Posterior vena cava (tissue), 2 donors: ENCODE results near the gene WNT2B. TPM values are rescaled to one million over a fixed set of nuclear protein-coding genes. Genes with fewer than 3 reads are reported as not detected.
"Not testable (repeated sequence)": the region's sequence is repeated elsewhere in the genome, so short reads cannot be mapped to it uniquely, and the experiment has no call there.

ENCODE experiments used
- DNase-seq: peaks from one replicate; pipeline ENCODE4 v3.0.0-alpha.2; 2020; ENCODE audit warnings: low spot score
- intact Hi-C, 2 donors: fragments of 100-400 bp; cut with DNase I; formaldehyde crosslinking; loops; one replicate each; pipeline versions ENCODE4 v1.14.1 to v1.14.2; 2022 to 2023
- long read RNA-seq, 2 donors: library from polyadenylated mRNA; unstranded; transcript quantifications; one replicate each; pipeline ENCODE4 v2.0.0, GENCODE V29; 2020 to 2021
- total RNA-seq, 2 donors: library from RNA; stranded (reverse); fragmentation: NEBNext Ultra II Directional; extraction: Animal tissue kit (Norgen Biotek cat#: 25700); gene quantifications; one replicate each; pipeline ENCODE4 v1.2.1, GENCODE V29; 2021
- donor health status: DM: yes; HTN: yes; CAD: no.
- donor health status: DM: yes; HTN: yes; CAD: no.

The WNT2B gene
- 1 to 10 TPM; 2.5 to 3.2 TPM for total RNA-seq
- long read RNA-seq, donor 1, partial matches to known transcripts, result 0 of 2 reads
- long read RNA-seq, donor 1, other reads (novel, unspliced or antisense), result 2 of 2 reads
- long read RNA-seq, donor 2, partial matches to known transcripts, result 0 of 3 reads
- long read RNA-seq, donor 2, other reads (novel, unspliced or antisense), result 2 of 3 reads

DNA sequence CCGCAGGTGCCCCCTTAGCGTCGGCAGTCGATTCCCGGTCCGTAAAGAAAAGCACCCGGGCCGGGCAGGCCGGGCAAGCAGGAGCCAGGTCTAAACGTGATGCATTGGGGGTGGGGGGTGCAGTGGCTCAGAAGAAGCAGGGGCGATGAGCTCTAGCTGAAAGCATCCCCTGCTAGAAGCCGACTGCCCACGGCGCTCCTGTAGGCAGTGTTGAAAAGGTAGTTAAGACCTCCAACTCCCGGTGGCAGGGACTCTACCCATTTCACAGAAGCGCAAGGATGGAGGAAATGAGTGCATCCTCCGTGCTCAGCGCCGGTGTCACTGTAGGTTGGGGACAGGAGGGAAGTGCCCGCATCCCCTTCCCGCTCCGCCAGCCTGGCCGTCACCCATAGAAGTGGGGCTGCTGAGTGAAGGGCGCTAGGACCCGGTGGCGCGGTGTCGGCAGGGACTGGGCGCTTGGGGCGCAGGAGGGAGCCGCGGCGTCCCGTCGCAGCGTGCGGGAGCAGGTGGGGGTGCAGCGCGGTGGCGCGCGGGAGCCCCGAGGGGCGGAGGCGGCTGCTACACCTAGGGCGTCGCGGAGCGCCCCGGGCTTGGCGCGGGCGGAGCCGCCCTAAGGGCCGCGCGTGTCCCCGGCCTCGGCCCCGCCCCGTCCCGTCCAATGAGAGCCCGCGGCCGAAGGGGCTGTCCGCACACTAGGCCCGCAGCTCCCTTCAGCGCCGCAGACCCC is at the start of gene WNT2B:
Gene WNT2B, plus strand, starts transcription at position 688 of the 727 bp plus-strand sequence. CDS start 298 bp downstream, outside the sequence.
- peak; percentile 86 for DNase-seq
- intact Hi-C loops, result no loop called here

DNA sequence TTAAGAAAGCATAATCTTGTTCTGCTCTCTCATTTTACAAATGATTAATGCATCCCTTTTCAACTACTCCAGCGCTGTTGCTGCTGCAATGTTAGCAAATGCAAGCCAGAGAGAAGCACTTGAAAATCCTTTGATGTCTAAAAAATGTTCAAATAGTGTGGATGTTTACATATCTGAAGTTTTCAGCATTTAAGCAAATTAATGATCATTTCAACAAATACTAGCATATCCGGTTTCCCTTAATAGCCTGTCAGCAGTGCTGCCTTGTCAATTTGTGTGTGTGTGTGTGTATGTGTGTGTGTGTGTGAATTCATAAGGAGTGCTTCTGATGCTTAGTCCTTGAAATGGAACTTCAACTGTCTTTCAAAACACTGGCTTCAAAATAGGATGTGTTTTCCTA is 48.1 kb upstream of the WNT2B start:
- intact Hi-C loops, result no loop called here
- no peak for DNase-seq

DNA sequence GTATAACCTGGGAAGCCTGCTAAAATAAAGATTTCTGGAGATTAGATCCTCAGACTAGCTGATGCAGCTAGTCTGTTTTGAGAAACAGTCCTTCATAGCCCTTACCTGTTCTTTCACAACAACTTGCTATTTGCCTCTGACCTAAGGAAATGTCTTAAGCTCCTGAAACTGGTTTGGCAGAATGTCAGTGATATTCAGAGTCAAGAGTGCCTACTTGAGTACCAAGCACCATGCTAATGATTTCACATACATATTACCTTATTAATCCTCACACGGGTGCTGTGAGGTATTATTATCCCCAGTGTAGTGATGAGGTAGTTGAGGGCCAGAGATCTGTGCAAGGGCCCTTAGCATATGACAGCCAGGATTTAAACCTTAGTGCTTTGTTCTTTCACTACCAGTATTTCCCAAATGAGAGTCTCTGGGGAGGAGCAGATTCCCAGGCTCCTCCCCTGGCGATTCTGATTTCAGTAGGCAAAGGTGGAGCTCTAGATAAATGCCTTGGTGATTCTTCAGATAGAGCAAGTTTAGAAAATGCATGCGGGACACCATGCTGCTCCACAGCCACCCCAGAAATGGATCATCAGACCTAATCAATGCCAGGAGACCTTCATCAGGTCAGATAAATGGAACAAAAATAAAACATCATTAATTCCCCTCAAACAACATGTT is 47.4 kb upstream of the WNT2B start:
- no peak for DNase-seq
- intact Hi-C loops, result no loop called here

DNA sequence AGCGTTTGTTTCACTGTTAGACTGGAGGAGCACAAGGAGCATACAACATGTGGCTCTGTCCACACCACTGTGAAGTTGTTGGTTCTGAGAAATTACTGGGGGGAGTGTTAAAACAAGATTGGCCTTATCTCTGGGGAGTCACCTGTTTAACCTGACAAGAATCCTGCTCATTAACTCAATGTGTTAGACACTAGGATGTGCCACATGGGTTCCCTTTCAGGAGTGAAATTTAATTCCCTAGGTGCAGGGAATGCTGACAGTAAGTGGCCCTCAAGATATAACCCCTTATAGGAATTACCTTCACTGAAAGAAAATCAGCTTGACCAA is 45.8 kb upstream of the WNT2B start:
- intact Hi-C loops, result no loop called here
- no peak for DNase-seq

DNA sequence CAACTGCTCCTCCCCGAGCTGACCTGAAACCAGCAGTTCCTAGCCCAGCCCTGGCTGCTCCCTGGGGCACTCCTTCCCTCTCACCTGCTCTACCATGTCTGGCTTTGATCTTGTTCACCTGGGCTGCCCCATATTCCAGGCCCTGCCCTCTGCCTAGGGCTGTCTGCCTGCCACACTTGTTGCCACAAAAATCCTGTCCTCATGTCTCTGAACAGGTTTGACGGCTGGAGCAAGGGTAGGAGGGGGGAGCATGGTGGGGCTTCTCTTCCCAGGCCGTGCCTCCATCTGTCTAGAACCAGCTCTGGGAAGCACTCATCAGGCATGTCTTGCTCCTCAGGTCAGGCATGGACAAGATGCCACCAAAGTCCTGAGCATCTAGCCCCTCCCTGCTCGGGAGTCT is 44.3 kb upstream of the WNT2B start:
- DNase-seq, result no peak
- intact Hi-C loops, result loop anchor here in 1 of 2 donors (2.0 kb wide), 1 partner anchor 74 kb away; no protein-coding TSS in a partner anchor

GRCh38 chr1:112465122-112465521 is 43.6 kb upstream of the WNT2B start:
- intact Hi-C loops, result loop anchor here (2.0 to 5.0 kb wide), 2 partner anchors 73 to 74 kb away; no protein-coding TSS in a partner anchor
- no peak for DNase-seq

DNA sequence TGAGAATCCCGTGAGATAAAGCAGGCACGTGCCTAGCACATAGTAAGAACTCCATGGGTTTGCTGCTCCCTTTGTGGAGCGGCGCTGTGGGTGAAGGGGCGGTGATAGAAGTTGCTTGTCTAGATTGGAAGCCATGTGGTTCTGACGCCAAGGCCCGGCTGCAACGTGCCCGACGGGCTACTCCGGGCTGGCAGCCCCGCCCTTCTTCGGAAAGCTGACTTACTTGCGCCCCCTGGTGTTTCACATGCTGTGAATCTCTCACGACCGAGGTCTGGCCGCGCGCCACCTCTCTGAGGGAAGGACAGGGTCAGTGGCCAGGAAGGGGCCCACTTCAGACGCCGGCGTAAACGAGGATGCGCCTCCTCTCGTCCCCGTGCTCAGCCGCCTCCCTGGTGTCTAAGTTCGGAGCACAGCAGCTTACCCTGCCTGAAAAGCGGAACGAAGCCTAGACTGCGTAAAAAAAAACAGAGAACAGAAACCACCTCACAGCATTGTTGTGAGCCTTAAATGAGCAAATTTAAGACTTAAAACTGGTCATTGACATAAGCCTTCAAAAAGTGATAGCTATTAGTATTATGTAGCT is 42.6 kb upstream of the WNT2B start:
- intact Hi-C loops, result loop anchor here in 1 of 2 donors (5.0 kb wide), 1 partner anchor 74 kb away; no protein-coding TSS in a partner anchor

GRCh38 chr1:112470324-112470723 is 38.4 kb upstream of the WNT2B start:
- intact Hi-C loops, DNase-seq: not testable (repeated sequence)

More for the DNA sequence above, 42.6 kb upstream of the WNT2B start:
- peak; percentile 99 for DNase-seq

DNA sequence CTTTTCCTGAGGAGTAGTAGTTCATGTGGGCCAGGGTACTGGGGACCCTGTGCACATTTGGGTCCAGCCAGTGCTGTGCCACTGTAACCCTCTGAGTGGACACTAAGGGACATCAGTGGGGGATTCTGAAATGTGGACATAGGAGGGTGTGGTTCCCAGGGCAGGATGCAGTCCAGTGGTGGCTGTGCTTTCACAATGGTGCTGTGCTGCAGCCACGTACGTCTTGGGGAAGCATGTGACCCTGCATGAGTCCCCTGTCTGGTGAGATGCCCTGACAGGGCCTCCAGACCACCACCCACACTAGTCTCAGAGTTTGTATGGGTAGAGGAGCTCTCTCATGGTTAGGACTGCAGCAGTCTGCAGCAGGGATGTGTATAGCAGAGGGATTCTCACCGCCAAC is 37.8 kb upstream of the WNT2B start:
- no peak for DNase-seq
- intact Hi-C loops, result no loop called here

DNA sequence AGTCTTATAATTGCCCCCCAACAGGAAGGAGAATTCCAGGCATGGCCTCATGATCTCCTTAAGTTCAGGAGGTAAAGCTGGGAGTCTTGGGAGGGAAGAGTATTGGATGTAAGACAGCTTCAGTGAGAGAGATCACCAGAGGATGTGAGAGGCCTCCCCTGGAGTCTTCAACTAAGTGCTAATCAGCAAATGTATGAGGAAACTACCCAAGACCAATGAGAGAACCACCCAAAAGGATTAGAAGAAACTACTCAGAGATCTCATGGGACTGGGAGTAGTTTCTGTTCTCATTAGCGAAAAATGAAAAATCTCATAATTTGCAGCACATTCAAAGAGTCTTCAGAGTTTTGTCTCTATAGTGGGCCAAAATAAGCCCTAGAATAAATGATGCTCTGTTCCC is 36.6 kb upstream of the WNT2B start:
- intact Hi-C loops, result no loop called here

DNA sequence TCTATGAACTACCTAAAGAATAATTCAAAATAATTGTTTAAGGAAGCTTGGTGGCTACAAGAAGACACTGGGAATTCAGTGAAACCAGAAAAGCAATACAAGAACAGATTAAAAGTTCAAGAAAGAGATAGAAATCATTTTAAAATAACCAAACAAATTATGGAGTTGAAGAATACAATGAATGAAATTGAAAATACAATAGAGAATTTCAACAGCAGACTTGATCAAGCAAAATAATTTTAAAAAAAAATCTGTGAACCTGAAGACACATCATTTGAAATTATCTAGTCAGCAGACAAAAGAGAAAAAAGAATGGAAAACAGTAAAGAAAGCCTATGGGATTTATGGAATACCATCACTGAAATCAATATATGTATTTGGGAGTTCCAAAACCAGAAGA is 31.2 kb upstream of the WNT2B start:
- intact Hi-C loops, result no loop called here
- DNase-seq, result no peak

More for the DNA sequence above, 36.6 kb upstream of the WNT2B start:
- DNase-seq, result no peak

- intact Hi-C loops, result no loop called here
- no peak for DNase-seq
Measured at GRCh38 chr1:112478314-112478713, 30.5 kb upstream of the WNT2B start.

- intact Hi-C loops, DNase-seq: not testable (repeated sequence)
Measured at GRCh38 chr1:112486063-112486462, 22.7 kb upstream of the WNT2B start.

DNA sequence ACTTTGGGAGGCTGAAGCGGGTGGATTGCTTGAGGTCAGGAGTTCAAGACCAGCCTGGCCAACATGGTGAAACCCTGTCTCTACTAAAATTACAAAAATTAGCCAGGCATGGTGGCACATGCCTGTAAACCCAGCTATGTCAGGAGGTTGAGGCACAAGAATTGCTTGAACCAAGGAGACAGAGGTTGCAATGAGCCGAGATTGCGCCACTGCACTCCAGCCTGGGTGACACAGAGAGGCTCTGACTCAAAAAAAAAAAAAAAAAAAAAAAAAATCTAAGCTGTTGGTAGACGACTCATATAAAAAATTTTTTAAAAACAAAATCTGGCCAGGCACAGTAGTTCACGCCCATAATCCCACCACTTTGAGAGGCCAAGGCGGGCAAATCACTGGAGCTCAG is 21.1 kb upstream of the WNT2B start:
- intact Hi-C loops, DNase-seq: not testable (repeated sequence)

DNA sequence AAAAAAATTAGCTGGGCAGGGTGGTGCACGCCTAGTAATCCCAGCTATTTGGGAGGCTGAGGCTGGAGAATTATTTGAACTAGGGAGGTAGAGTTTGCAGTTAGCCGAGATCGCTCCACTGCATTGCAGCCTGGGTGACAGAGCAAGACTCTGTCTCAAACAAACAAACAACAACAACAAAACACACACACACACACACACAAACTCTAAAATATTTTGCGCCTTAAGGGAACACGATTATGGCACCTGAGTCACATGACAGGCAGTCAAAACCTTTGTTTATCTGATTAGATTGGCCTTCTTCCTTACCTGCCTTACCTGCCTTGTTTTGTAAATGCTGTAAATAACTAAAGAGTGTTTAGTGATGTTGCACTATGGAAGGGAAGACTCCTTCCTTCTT is 20.6 kb upstream of the WNT2B start:
- no peak for DNase-seq
- intact Hi-C loops, result no loop called here

- intact Hi-C loops, result no loop called here
- no peak for DNase-seq
Measured at GRCh38 chr1:112492076-112492475, 16.7 kb upstream of the WNT2B start.

- DNase-seq, result no peak
- intact Hi-C loops, result no loop called here
Measured at GRCh38 chr1:112493351-112493750, 15.4 kb upstream of the WNT2B start.

GRCh38 chr1:112496290-112496689 is 12.5 kb upstream of the WNT2B start:
- no peak for DNase-seq
- intact Hi-C loops, result no loop called here

DNA sequence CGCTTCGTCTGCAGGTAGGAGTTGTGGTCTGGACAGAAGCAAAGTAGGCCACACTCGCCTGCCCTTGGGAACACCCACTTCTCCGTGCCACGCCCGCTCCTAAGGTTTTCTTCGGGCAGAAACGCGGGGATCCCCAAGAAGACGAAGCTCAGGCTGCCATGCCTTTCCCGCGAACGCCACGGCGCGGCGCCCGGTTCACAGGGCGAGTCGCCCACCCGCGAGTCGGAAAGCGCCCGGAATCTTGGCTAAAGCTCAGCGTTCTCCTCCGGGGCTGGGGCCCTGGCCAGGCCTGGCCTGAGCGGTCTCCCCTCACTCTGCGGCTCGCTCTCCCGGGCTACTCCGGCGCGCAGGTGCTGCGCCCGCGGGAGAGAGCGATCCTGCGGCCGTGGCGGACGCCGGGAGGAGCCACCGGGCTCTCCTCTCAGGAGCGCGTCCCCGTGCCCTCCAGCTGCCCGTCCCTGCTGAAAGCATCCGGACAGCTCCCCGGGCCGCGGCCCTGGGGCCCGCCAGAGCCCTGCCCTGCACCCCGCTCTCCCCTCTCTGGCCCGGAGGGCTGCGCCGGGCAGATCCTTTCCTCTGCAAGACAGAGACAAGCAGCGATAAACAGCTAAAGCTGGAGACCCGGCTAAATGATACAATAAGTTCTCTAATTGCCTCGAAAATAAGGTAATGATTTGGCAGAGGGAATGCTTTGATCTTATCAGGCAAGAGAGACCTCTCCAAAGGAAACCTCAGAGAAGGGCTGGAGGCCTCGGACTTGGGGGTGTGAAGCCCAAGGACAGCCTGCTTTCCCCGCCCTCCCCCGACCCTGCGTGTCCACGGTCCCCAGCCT is 6.7 kb upstream of the WNT2B start:
- peak; percentile 92 for DNase-seq
- intact Hi-C loops, result no loop called here
